IPS-18c (cell line): Measurements from ENCODE around the gene HOPX.
"Not testable (repeated sequence)": the region's sequence is repeated elsewhere in the genome, so short reads cannot be mapped to it uniquely, and the experiment has no call there.

Experiments used
- H3K4me3 ChIP-seq: 2 replicates; pipeline ENCODE4 v1.7.0; 2013; ENCODE audit warnings: low read depth, mild to moderate bottlenecking, low read length, moderate library complexity; ENCODE audit not compliant: insufficient read depth
- H3K9me3 ChIP-seq: one replicate; pipeline ENCODE4 v1.6.1; 2013; ENCODE audit warnings: mild to moderate bottlenecking, low read length, moderate library complexity; ENCODE audit not compliant: control insufficient read depth, insufficient read depth

Gene HOPX

DNA sequence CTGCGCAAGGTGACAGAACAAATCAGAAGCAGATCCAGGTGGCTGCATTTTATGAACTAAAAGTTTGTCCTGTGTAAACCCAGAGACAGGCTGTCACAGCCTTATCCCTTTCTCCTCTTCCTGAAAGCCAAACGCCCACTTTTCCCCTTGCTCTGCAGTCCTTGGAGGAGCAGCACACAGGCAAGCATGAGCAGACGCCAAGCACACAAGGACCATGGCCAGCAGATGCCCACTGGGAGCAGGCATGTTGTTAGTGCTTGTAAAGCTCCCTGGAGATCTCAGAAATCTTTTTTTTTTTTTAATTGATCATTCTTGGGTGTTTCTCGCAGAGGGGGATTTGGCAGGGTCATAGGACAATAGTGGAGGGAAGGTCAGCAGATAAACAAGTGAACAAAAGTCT, 11.5 kb upstream of the HOPX start:
- H3K4me3 ChIP-seq: no peak overlapping the region
- no peaks in the 10 kb centered on the region for H3K9me3 ChIP-seq

GRCh38 chr4:56691425-56691824, 10.3 kb upstream of the HOPX start:
- Histone ChIP-seq H3K9me3 (no peaks in the 10 kb centered on the region), H3K4me3 (no peak overlapping the region)

DNA sequence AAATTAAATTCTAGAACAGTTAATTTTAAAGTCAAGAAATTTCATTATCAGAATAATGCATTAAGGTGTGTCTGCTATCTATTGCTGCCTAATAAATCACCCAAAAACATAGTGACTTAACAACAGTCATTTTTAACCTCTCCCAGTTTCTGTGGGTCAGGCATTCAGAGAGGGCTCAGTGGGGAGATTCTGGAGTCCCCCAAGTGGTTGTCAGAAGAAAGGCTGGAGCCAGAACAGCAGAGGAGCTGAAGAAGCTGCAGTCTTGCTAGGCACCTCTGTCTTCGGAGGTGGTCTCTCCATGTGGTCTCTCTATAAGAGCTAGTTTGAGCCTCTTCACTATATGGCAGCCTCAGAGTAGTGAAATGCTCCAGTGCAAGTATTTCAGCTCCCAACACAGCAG, 9.3 kb upstream of the HOPX start:
- no peak overlapping the region for H3K4me3 ChIP-seq
- no peaks in the 10 kb centered on the region for H3K9me3 ChIP-seq

GRCh38 chr4:56689201-56689969, 8.3 kb upstream of the HOPX start:
- Histone ChIP-seq H3K4me3 (no peak overlapping the region), H3K9me3 (no peaks in the 10 kb centered on the region)

DNA sequence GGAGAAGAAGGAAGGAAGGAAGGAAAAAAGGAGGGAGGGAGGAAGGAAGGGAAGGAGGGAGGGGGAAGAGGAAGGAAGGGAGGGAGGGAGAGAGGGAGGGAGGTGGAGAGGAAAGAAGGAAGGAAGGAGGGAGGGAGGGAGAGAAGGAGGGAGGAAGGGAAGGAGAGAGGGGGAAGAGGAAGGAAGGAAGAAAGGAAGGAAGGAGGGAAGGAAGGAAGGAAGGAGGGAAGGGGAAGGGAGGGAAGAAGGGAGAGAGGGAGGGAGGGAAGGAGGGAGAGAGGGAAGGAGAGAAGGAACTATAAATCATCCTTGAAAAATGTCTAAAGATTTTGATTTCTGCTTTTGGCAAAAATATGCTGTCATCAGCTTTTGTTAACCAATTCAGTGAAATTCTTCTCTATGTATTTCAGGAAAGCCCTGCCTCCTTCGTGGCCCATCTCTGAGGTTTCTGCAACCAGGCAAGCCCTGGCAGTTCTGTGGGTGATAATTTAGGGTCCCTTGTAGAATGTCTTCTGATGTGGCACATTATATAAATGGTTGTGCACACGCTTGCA, 7.1 kb upstream of the HOPX start:
- Histone ChIP-seq H3K4me3 (no peak overlapping the region), H3K9me3 (no peaks in the 10 kb centered on the region)

DNA sequence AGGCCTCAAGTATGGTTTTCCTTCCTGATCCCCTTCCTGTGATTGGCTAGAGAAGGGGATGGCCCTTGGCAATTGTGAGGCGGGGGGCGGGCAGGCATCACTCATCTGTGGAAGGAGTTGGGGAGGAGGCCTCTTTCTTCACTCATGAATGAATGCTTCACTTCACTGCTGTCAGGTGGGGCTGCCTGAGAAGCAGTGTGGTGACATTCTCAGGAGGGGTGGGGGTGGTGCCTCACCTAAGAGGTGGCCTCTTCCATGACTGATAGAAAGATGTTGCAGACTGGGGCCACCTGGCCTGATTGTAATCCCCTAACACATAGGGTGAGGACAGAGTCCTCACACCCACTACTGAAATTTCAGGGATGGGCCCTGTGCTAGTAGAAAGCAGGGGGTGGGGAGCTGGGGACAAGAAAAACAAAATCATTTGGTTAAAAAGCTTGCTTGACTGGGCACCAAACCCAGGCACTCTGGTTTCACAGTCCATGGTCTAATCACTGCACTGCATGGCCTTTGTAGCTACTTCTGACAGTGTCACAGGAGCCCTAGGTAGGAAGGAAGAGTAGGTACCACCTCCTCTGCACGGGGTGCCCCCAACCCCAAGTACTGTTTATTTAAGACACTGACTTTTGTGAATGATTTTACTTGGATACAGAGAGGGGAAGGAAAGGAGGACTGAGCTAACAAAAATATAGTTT, 5.6 kb upstream of the HOPX start:
- no peak overlapping the region for H3K4me3 ChIP-seq

GRCh38 chr4:56684320-56685050, 3.4 kb upstream of the HOPX start:
- no peak overlapping the region for H3K4me3 ChIP-seq

More for the DNA sequence above, 5.6 kb upstream of the HOPX start:
- H3K9me3 ChIP-seq: no peaks in the 10 kb centered on the region

DNA sequence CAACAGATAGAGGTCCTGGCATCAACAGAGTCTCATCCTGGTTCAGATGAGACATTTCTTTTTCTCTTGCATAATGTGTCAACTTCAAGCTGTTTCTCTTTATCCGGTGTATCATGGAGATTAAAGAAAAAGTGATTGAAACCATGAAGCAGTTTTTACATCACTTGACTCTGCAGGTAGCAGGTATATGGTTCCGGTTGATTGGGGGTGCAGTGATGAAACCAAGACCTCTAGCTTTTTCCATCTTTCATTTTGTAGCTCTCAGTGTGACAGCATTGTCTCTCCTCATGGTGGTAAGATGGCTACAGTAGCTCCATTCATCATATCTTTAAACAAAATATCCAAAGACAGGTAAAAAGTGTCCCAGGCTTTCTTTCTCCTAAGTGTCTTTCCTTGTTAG, 2.4 kb upstream of the HOPX start:
- Histone ChIP-seq H3K4me3 (no peak overlapping the region), H3K9me3 (no peaks in the 10 kb centered on the region)

More at GRCh38 chr4:56684320-56685050, 3.4 kb upstream of the HOPX start:
- no peaks in the 10 kb centered on the region for H3K9me3 ChIP-seq

GRCh38 chr4:56681853-56682525, 893 bp upstream of the HOPX start:
- no peaks in the 10 kb centered on the region for H3K9me3 ChIP-seq
- no peak overlapping the region for H3K4me3 ChIP-seq

- Histone ChIP-seq H3K9me3 (no peaks in the 10 kb centered on the region), H3K4me3 (no peak overlapping the region)
Observed at GRCh38 chr4:56680266-56680665, 830 bp downstream of the HOPX start.

GRCh38 chr4:56677711-56678110, 3.4 kb downstream of the HOPX start:
- Histone ChIP-seq H3K4me3 (no peak overlapping the region), H3K9me3 (peaks cover 2% of the 10 kb centered on the region)

GRCh38 chr4:56674984-56675383, 6.1 kb downstream of the HOPX start:
- Histone ChIP-seq H3K4me3 (no peak overlapping the region), H3K9me3 (peaks cover 2% of the 10 kb centered on the region)

DNA sequence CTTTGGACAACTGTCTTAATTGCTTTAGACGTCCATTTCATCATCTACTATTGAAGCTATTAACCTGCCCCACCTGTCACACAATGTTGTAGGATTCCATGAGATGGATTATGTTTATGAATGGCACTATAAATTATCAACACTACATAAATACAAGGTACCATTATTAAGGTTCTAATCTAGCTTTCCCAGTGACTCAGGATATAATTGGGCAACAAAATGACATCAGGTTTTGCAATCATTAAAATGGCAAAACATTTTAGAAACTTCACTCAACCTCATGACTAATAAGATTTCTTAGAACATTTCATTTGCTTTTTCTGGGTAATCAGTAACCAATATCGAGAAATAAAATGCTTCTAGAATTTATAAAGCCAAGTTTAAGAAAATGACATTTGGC, 9.2 kb downstream of the HOPX start:
- Histone ChIP-seq H3K4me3 (no peak overlapping the region), H3K9me3 (peaks cover 2% of the 10 kb centered on the region)

GRCh38 chr4:56671373-56671772, 9.7 kb downstream of the HOPX start:
- Histone ChIP-seq H3K9me3 (peaks cover 2% of the 10 kb centered on the region), H3K4me3 (no peak overlapping the region)

- Histone ChIP-seq H3K9me3 (no peaks in the 10 kb centered on the region), H3K4me3 (no peak overlapping the region)
Observed at GRCh38 chr4:56668267-56668666, 12.8 kb downstream of the HOPX start.

GRCh38 chr4:56667396-56667795, 13.7 kb downstream of the HOPX start:
- H3K9me3 ChIP-seq, H3K4me3 ChIP-seq: not testable (repeated sequence)

GRCh38 chr4:56666279-56666678, 14.8 kb downstream of the HOPX start:
- Histone ChIP-seq H3K9me3 (no peaks in the 10 kb centered on the region), H3K4me3 (no peak overlapping the region)
